Superior temporal gyrus (tissue), 1 donor: ENCODE data around the gene SSBP2.
"Not testable (repeated sequence)": the region's sequence is repeated elsewhere in the genome, so short reads cannot be mapped to it uniquely, and the experiment has no call there.

Source experiments
- DNase-seq: peaks from one replicate; pipeline ENCODE4 v3.0.0-alpha.2; 2016; ENCODE audit errors: extremely low spot score

The SSBP2 gene

DNA sequence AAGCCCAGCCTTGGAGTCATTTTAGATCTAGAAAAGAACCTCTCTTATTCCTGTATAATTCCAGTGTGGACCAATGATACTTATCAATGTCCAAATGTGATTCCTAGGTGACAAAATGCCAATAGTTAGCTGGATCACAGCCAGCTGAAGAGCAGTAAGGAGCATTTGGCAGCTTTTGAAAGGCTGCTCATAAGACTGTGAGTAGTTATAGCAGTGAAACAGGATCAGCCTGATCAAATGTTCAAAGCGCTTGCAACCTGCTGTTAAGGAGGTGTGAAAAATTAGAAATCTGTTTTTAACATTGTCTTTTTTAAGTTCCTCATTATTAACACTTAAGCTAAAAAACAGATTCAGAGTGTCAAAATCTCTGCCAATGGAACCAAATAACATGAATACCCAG, 85.1 kb downstream of the SSBP2 start:
- no peak for DNase-seq

DNA sequence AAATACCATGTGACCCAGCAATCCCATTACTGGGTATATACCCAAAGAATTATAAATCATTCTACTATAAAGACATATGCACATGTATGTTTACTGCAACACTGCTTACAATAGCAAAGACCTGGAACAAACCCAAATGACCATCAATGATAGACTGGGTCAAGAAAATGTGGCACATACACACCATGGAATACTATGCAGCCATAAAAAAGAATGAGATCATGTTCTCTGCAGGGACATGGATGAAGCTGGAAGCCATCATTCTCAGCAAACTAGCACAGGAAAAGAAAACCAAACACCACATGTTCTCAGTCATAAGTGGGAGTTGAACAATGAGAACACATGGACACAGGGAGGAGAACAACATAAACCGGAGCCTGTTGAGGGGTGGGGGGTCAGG, 90.3 kb downstream of the SSBP2 start:
- not testable (repeated sequence) for DNase-seq

DNA sequence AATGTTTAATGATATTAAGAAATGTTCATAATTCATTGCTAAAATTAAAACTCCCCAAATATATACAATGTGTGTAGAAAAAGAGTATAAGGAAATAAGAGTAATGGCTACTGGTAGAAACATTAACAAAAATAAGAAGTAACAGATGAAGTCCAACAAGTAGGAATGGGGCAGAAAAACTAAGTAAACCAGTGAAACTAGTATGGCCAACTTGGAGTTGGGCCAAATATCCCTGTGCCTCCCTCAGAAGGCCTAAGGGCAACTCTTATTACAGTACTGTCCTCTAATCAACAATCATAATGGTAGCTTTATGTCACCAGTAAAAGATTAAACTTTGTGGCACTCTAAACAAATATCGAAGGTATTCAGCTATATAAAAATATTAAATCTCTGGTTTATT, 93.5 kb downstream of the SSBP2 start:
- DNase-seq, result no peak

DNA sequence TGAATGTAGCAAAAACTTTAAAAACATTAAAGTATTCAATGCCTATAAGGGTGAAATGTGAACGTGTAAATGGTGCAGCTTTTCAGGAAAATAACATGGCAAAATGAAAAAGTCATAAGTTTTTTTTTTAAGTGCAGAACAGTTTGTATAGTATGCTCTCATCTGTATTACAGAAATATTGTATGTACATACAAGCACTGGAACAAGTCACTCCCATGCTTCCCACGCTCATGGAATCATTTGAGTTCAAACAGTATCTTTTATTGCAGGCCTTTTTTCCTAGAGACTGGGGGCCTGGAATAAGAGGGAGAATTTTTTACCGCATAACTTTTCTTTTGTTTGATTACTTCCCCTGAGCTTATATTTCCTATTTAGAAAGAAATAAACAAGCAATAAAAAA, 94.1 kb downstream of the SSBP2 start:
- DNase-seq, result no peak

DNA sequence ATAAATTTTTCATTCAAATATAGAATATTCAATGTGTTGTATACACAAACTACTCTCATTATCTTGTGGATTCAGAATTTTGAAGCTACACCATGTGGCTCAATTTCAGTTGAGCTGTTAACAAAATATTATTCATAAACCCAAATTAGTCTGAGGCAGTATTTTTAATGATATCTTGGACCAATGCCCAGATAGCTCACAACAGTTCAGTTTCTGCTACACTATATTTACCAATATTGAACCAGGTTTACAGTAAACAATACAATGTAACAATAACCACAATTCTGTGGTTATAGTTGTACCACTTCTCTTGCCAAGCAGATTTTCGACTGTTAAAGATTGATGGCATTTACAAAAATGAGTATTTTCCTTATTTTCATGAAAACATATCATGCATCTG, 99.9 kb downstream of the SSBP2 start:
- no peak for DNase-seq

DNA sequence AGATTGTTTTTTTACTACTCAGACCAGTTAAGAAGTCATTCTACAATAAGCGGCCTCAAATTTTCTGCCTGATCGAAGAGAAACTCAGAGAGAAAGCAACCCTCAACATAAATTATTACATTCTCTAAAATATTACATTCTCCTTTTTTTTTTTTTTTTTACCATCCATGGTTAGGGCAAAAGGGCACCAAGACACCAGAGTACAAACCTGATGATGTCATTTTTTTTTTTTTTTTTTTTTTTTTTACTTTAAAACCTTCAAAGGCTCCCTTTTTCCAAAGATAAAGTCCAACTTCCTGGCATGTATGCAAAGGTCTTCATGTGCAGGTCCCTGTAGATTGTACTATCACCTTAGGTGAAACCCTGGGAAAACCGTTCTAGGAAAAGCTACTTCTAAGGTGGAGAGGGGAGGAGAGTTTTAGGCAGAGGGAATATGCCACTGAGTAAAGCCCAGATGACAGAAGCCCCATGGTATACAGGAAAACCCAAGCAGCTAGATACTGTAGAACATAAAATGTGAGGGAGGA, 104.4 kb downstream of the SSBP2 start:
- no peak for DNase-seq

DNA sequence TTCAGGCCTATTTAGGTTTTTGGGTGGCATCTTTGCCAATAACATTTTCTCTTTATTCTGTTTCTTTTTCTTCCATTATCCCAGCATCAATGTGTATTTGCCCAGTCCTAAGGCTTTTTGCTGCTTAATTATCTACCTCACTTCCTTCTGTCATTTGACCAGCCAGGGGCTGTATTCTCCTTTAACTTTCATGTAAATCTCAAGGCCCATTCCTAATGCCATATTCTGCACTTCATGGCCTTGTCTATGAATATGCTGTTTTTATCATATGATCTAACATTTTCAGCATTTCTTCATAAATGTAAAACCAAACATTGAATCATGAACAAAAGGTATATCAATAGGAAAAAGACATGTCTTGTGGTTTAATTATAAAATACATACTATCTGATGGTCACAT, 108.7 kb downstream of the SSBP2 start:
- DNase-seq, result no peak

DNA sequence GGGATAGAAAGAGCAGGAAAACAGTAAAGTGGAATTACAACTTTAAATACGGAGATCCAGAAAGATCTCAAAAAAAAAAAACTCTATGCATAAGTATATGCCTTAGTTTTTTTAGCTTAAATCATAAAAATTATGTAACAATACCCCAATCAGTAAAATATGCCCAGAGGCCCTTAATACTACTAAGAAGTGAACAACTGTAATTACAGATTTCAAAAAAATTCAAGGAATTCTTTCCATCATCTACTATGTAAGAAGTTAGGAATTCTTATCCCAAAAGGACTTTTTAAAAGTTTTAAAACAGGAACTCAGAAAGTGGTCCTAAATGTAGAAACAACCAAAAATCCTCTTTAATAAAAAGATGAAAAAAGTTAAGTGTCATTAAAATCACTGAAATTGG, 111.3 kb downstream of the SSBP2 start:
- no peak for DNase-seq

DNA sequence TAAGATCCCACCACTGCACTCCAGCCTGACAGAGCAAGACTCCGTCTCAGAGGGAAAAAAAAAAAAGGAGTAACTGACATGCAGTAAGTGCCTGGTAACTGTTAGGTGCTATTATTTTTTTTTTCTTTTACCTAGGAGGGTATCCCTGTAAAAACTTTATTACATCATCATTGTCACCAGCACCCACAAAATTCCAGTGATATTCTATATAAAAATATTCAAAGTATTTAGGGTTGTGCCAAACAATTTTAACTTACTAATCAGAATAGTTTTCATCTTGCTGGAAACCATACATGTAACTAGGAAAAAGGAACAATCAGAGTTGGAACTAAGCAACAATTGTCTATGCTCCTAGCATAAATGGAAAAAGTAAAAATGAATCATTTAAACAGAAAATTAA, 112.4 kb downstream of the SSBP2 start:
- no peak for DNase-seq

DNA sequence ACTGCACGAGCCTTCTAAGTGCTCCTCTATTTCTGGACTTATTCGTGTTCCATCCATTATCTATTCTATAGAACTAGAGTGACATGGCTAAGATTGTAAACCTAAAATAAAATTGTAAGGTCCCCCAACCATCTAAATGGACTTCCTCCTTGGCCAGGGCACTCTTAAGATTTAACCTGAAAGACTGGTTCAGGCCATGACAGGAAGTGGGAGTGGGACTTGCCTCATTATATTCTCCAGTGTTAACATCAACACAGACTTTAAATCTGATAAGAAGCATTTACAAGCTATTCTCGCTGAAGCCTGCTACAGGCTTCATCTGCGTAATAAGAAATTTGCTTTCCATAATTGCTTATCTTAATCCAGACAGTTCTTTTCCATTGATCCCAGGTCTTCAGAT, 117.0 kb downstream of the SSBP2 start:
- DNase-seq, result no peak

DNA sequence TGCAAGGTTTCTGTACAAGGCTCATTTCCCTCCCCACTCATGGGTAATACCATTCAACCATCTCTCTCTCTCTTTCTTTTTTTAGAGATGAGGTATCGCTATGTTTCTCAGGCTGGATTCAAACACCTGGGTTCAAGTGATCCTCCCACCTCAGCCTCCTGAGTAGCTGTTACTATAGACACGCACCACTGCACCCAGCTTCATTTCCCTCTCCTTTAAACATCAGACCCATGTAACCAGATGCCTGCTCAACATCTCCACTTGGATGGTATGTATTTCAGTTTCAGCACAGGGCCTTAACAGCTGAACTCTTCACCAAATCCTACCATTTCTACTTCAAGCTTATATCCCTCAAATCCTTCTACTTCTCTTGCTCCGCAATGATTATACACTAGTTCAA, 117.4 kb downstream of the SSBP2 start:
- DNase-seq, result no peak

DNA sequence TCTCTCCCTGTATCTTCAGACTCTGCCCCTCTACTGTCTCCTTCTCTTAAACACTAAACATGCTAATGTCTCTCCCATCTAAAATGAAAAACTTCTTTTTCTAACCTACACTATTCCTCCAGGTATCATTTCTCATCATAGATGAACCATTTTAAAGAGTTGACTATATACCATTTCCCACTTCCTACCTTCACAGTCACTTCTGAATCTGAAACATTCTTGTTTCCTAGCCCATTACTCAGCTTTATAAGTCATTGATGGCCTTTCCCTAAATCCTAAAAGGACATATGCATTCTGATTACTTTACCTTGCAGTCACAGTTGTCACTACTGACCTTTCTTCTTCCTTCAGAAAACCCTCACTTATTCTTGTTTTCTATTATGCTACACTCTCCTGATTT, 118.2 kb downstream of the SSBP2 start:
- no peak for DNase-seq

DNA sequence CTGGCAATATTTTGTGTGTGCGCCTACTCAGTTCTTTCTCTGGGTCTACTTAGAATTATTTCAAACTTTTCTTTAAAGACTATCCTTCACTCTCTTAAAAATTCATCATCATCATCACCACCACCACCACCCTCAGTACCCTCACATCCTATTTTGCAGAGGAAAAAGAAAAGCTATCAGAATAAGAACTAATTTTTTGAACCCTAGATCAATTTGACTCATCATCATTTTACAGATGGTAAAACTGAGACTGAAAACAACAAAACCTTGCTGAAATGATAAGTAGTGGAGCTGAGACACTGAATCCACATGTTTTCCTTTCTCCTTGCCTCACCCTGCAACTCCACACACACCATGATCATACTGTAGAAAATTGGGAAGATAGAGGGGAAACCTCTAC, 119.3 kb downstream of the SSBP2 start:
- no peak for DNase-seq

DNA sequence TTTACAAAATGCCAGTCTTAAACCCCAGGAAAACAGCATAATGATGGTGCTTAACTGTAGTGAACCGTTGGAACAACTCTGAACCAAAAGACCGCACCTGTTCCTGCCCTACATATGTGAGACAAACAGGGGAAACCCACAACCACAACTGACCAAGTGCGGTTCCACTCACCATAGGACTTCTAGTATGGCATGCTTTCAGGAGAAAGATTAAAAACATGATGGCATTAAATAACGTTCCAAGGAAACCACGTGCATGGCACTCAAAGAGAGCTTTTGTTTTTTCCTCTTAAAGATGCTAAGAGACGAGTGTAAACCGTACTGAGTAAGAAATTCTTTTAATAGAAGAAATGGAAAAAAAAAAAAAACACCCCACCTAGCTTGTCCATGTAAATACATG, 119.8 kb downstream of the SSBP2 start:
- no peak for DNase-seq

DNA sequence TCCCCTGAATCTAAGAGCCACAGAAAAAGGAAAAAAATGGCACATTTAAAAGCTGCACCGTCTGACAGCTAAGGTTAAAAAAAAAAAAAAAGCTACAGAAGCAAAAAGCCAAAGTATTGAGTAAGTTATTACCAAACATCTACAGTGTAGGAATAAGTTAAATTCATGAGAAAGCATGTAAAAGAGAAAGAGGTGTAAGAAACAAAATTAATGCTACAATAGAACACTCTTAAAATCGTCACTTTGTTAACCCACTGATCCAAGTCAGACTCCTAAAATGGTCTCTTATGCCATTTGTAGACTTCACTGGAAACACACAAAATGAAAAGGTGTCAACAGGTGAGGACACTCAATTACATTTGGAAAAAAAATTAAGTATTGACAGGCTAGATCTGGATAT, 120.2 kb downstream of the SSBP2 start:
- DNase-seq, result no peak

DNA sequence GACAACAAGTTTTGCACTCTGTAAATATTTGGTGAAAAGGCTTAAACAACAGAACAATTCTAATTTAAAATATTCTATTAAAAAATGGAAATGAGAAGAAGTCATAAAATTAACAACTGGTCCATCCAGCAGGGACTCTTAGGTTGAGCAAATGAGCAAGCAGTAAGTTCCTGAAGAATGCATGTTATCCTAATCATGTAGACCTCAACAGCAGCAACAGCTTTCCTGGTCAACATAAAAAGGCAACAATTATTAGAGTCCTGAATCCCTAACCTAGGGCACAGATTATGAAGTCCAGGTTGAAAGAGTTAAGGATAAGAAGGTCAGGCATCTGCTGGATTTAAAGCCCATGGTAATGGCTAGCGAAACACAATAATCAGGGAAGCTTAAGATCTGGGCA, 120.9 kb downstream of the SSBP2 start:
- no peak for DNase-seq

DNA sequence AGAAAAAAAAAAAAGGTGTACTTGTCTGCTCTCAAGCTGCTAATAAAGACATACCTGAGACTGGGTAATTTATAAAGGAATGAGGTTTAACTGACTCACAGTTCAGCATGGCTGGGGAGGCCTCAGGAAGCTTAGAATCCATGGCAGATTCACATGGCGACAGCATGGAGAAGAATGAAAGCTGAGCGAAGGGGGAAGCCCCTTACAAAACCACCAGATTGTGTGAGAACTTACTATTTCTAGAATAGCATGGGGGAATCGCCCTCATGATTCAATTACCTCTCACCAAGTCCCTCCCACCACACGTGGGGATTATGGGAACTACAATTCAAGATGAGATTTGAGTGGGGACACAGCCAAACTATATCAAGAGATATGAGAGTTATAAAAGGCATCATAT, 122.8 kb downstream of the SSBP2 start:
- DNase-seq, result not testable (repeated sequence)

DNA sequence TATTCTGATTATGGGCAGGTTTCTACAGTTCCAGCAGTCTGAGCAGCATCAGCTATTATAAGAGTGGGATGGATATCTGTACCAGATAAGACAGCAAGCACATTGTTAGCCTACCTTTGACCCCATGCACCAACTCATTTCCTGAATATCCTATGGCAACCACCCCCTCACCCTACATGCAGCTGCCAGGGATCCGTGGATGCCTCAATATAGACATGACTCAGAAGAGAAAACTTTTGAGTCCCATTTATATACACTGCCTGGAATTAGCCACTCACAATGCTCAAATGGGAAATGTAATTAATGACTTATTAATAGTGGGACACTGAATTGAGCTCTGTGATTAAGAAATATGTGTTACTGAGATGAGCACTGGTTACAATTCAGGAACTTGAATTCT, 124.4 kb downstream of the SSBP2 start:
- DNase-seq, result no peak

DNA sequence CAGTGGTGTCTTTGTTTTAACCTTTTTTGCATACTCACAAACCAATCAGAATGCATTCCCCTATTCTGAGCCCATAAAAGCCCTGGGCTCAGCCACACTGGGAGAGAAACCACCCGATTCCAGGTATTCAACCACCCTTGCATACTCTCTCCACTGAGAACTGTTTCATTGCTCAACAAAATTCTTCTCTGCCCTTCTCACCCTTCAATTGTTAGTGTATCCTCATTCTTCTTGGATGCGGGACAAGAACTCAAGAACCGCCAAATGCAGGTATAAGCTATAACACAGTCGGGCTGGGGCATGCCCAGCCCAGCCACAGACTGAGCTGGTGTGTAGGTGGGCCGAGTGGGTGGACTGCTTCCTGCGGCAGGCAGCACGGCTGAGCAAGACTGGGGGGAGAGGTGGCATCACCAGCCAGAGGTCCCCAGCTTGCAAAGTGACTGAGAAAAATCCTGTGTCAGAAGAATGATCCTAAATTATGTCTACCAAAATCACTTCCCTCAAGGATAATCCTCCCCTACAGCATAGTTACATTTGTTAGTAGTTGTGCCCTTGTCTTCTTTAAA, 141.0 kb downstream of the SSBP2 start:
- no peak for DNase-seq

DNA sequence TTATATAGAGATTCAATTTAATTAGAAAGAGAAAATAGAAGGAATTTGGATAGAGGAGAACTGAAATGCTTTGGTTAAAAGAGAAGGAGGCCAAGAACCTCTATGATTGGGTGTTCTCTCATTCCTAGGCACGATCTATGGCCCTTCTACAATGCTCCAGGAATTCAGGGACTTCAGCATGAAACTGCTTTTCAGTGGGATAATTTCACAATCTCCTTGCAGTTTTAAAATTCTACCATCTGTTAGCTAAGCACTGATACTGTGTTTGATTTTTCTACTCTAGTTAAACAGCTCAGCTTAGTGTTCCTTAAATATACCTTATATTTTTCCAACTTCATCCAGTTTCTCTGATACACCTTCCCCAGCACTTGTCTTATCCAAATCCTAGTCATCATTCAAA, 141.9 kb downstream of the SSBP2 start:
- DNase-seq, result no peak

DNA sequence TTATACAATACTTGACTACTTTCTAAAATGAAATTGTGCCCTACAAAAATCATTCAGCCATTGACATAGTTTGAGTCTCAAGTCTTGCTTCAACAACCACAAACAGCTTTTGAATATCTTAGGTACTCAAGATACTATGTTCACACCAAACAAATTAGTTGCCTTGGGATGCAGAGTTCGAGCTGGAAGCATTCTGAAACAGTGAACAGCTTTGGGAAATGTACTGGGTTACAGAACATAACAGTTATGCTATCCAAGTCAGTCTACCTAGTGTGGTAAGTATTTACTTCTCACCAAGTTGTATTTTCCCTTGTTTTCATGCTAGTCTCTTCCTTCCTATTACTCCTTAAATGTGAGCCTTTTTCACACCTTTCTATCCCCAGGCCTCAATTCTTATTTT, 143.2 kb downstream of the SSBP2 start:
- no peak for DNase-seq

DNA sequence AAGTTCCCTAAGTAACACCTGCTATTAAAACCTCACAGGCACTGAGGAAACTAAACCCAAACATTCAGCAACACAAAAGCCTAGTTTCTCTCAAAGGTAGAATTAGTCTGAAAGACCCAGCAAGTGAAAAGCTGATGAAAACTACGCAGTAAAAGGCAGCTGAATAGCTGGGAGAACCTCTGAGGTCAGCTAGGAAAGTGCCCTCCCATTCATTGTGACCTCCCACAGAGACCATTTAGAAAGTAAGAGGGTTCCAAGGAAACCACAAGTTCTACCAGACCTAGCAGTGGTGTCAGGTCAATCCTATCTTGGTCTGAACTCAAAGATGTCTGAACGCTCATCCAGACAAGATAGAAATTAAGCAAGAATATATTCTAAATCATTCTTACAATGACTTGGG, 144.7 kb downstream of the SSBP2 start:
- DNase-seq, result no peak

DNA sequence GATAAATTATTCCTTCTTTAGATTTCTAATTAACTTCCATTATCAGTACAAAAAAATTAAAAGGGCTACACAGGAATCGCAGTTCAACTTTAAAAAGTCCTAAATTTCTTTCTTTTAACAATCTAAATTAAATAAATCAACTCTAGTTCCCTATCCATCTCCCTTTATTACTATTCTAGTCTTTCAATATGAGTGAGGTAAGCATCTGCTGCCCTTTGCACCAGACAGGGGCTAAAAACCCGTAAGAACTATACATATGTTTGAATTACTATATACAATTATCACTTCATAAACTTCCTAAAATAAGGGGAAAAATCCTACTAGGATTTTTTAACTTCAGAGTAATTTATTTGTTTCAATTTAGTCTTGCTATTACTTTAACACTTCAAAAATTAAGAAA, 145.6 kb downstream of the SSBP2 start:
- no peak for DNase-seq

DNA sequence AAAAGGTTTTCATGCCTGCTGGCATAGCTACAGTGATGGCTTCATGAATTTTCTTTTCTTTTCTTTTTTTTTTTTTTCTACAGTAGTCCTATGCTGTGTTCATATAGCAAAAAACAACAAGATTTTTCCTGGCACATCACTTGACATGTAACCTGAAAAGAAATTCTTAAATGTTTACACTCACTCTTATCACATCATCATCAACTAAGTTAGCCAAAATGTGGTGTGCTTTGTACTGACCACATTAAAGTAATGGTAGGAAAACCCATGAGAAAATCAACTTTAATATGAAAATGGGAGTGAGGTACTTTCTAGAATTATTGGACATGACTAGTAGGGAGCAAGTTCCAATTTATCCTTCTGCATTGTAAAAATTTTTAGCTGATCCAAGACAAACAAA, 146.7 kb downstream of the SSBP2 start:
- no peak for DNase-seq

DNA sequence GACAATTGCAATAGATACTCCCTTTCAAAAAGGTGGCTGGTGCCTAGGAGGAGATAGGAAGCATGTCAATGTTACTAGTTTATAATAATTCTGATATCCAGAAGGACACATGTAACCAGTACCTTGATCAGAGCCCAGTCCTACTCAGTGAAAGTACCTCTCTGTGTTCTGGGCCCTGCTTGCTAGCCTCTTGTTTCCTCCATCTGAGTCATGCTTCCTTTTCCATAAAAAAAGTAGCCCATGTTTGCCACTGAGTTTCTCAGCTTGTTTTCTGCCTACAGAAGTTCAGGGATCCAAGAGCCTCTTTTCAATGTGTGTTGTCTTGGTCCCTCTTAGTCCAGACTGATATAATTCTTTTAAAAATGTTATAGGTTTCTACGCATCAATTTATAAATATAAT, 149.0 kb downstream of the SSBP2 start:
- no peak for DNase-seq
